GM12878 (cell line): Measurements from ENCODE around the gene SBNO2. TPM values are rescaled to one million over a fixed set of nuclear protein-coding genes. Genes with fewer than 3 reads are reported as not detected.

Experiments used
- ATAC-seq: fragments of 200-7000 bp; cut with Tn5 transposase; 3 replicates; pipeline ENCODE4 v1.9.1; 2020; ENCODE audit warnings: mild to moderate bottlenecking, moderate library complexity
- BruUV-seq: library from RNA; stranded (reverse); fragments of 400-500 nt; replicated peaks from 2 replicates; lab custom pipeline; 2021; lab: Mats Ljungman, UMichigan
- CTCF ChIA-PET: fragments of 300-600 bp; sonication (Branson Sonifier 250); formaldehyde crosslinking; extraction: SDS; loops from one replicate; lab custom pipeline; 2021; ENCODE audit warnings: inconsistent platforms; lab: Yijun Ruan, JAX
- POLR2A ChIA-PET: fragments of 350-600 bp; formaldehyde crosslinking; extraction: SDS; loops from one replicate; lab custom pipeline; 2021; ENCODE audit warnings: inconsistent platforms; lab: Charles Lee
- RAD21 ChIA-PET: fragments of 300-600 bp; sonication (Branson Sonifier 250); formaldehyde crosslinking; loops from one replicate; lab custom pipeline; 2023; ENCODE audit warnings: antibody characterized with exemption; ENCODE audit not compliant: unreplicated experiment; lab: Charles Lee
- SMC1A ChIA-PET: fragments of 300-600 bp; sonication (Branson Sonifier 250); formaldehyde crosslinking; loops from one replicate; lab custom pipeline; 2023; ENCODE audit not compliant: unreplicated experiment, uncharacterized antibody; lab: Charles Lee
- DNase-seq: peaks from one replicate; pipeline ENCODE4 v3.0.0-alpha.2; 2011; ENCODE audit warnings: low read depth, low spot score
- FAIRE-seq: peaks from 3 replicates; lab custom pipeline; 2011; peaks lifted over from hg19 to GRCh38; lab: Jason Lieb, UNC
- H2AFZ ChIP-seq: 2 replicates; pipeline ENCODE4 v1.6.0; 2011; ENCODE audit warnings: low read depth, low read length, control low read depth; ENCODE audit not compliant: control insufficient read depth
- H3K27ac ChIP-seq: 2 replicates; pipeline ENCODE4 v1.5.1; 2011; ENCODE audit warnings: control low read depth; ENCODE audit not compliant: control insufficient read depth, insufficient read depth
- H3K27me3 ChIP-seq, 2 experiments: replicated peaks in 1 of 2; 2 replicates each; pipeline versions ENCODE4 v1.6.0 to v1.6.1; 2011; ENCODE audit warnings: low read length in 1 of 2; ENCODE audit not compliant: control insufficient read depth in 2 of 2, insufficient read depth in 2 of 2
- H3K36me3 ChIP-seq, 2 experiments: 2 replicates each; pipeline ENCODE4 v1.5.1; 2011; ENCODE audit warnings: low read length in 1 of 2; ENCODE audit not compliant: control insufficient read depth in 2 of 2, insufficient read depth in 2 of 2
- H3K4me1 ChIP-seq: 2 replicates; pipeline ENCODE4 v1.6.1; 2011; ENCODE audit warnings: mild to moderate bottlenecking, low read length, moderate library complexity, mixed read lengths; ENCODE audit not compliant: control insufficient read depth, insufficient read depth
- H3K4me2 ChIP-seq: 2 replicates; pipeline ENCODE4 v1.6.0; 2011; ENCODE audit warnings: control low read depth; ENCODE audit not compliant: control insufficient read depth, insufficient read depth
- H3K4me3 ChIP-seq: fragments of 200-600 bp; sonication (generic); 2 replicates; pipeline ENCODE4 v1.5.1; 2016
- H3K79me2 ChIP-seq: 2 replicates; pipeline ENCODE4 v1.6.0; 2011; ENCODE audit warnings: low read length; ENCODE audit not compliant: control insufficient read depth, insufficient read depth
- H3K9ac ChIP-seq: 2 replicates; pipeline ENCODE4 v1.8.0; 2011; ENCODE audit warnings: low read length, control low read depth, mixed read lengths; ENCODE audit not compliant: control insufficient read depth, insufficient read depth
- H3K9me3 ChIP-seq: replicated peaks from 3 replicates; pipeline ENCODE4 v1.5.1; 2011; ENCODE audit warnings: mild to moderate bottlenecking, low read length; ENCODE audit not compliant: control insufficient read depth, insufficient read depth
- H4K20me1 ChIP-seq: 2 replicates; pipeline ENCODE4 v1.6.0; 2011; ENCODE audit not compliant: control insufficient read depth, insufficient read depth
- EED ChIP-seq: sonication (generic); IDR thresholded peaks from 2 replicates; pipeline ENCODE4 v1.6.1; 2016; ENCODE audit warnings: antibody characterized with exemption, low read depth
- EZH2 ChIP-seq: IDR thresholded peaks from 2 replicates; pipeline ENCODE4 v1.6.1; 2012; ENCODE audit warnings: low read depth, mild to moderate bottlenecking, control low read depth, inconsistent platforms, low read length, borderline replicate concordance; ENCODE audit not compliant: control insufficient read depth
- JUND ChIP-seq: IDR thresholded peaks from 2 replicates; pipeline ENCODE4 v1.6.1; 2012; ENCODE audit warnings: low read depth, mild to moderate bottlenecking, low read length, improper control_type of control experiment, moderate library complexity
- NBN ChIP-seq: fragments of 450-650 bp; IDR thresholded peaks from 2 replicates; pipeline ENCODE4 v1.6.1; 2016
- RB1 ChIP-seq: fragments of 450-650 bp; formaldehyde crosslinking; IDR thresholded peaks from 2 replicates; pipeline ENCODE4 v1.6.1; 2017; ENCODE audit warnings: mild to moderate bottlenecking, borderline replicate concordance
- SIX5 ChIP-seq: IDR thresholded peaks from 2 replicates; pipeline ENCODE4 v1.6.1; 2011; ENCODE audit warnings: mild to moderate bottlenecking, low read depth, low read length, moderate library complexity; ENCODE audit not compliant: severe bottlenecking
- SMAD1 ChIP-seq: fragments of 450-650 bp; IDR thresholded peaks from 2 replicates; pipeline ENCODE4 v1.6.1; 2018; ENCODE audit warnings: mild to moderate bottlenecking, low read depth; ENCODE audit not compliant: partially characterized antibody
- ZBED1 ChIP-seq: IDR thresholded peaks from 2 replicates; pipeline ENCODE4 v1.6.1; 2016; ENCODE audit warnings: borderline replicate concordance
- ZNF24 ChIP-seq: fragments of 450-650 bp; IDR thresholded peaks from 2 replicates; pipeline ENCODE4 v1.6.1; 2017; ENCODE audit warnings: antibody characterized with exemption, mild to moderate bottlenecking
- WGBS: methylation state at CpG from one replicate; pipeline ENCODE4 v1.1.6; 2016; ENCODE audit warnings: low lambda C conversion rate; ENCODE audit not compliant: insufficient replicate concordance, insufficient coverage; ENCODE audit errors: missing lambda C conversion rate; 5-methylcytosine and 5-hydroxymethylcytosine counted together
- in situ Hi-C: fragments of 300-500 bp; cut with MboI; formaldehyde crosslinking; loops from 9 replicates; pipeline ENCODE4 v1.14.3; 2018; ENCODE audit warnings: mixed read lengths
- intact Hi-C: fragments of 100-400 bp; cut with micrococcal nuclease; formaldehyde crosslinking; loops from one replicate; pipeline ENCODE4 v1.14.2; 2022; ENCODE audit not compliant: unreplicated experiment
- polyA plus RNA-seq, 11 experiments: library from polyadenylated mRNA; depleted of rRNA in 4 of 11; unstranded in 6 of 11; stranded (reverse) in 5 of 11; fragments of >200 nt; fragmentation: Nextera tagmentation in 4 of 11; fragmentation: Illumina TruSeq in 1 of 11; extraction: Ambion mirVana in 4 of 11; extraction: Trizol in 1 of 11; gene quantifications; 1 replicate in 1 of 11; 2 replicates in 10 of 11; pipeline versions ENCODE4 v1.2.1 to v1.2.3, GENCODE V29; 2011 to 2016; ENCODE audit warnings: inconsistent platforms in 2 of 11, missing spikeins in 2 of 11, low read depth in 1 of 11
- total RNA-seq, 4 experiments: library from RNA; depleted of rRNA in 3 of 4; stranded (reverse); fragments of >200 nt in 3 of 4; fragmentation: Illumina TruSeq in 1 of 4; extraction: Trizol in 1 of 4; gene quantifications; 2 replicates each; pipeline versions ENCODE4 v1.2.1 to v1.2.3, GENCODE V29; 2013 to 2021
- TF ChIP-seq, protein P1 (sequence below): IDR thresholded peaks from 2 replicates; pipeline ENCODE4 v1.6.1; 2012; ENCODE audit warnings: low read depth, low read length, improper control_type of control experiment
- TF ChIP-seq, protein P2 (sequence below): fragments of 450-650 bp; IDR thresholded peaks from 2 replicates; pipeline ENCODE4 v1.6.1; 2017; ENCODE audit warnings: low read depth, mild to moderate bottlenecking, moderate library complexity

Gene SBNO2
- total and polyA plus RNA-seq, 10 of the 15 experiments (the other 5 are each of a cell fraction or from before 2014, with no cell fraction given), result 0.08 to 44.6 (median 5.4) TPM

DNA sequence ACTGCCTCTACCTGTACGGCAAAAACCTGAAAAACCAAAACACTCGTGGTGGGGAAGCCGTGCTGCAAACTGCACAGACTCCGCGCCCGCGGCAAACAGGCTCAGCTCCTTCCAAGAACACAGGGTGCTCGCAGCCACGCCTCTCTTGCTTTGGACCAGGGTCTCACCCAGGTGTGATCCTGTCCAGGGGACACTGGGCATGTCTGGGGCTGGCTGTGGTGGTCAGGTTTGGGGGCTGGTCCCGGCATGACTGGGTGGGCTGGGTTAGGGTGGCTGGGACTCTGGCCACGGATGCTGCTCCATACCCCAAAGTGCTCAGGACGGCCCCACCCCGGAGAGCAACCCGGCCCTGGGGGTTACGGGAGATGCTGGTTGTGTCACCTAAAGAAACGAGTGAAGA, 56.4 kb downstream of the SBNO2 start:
- no peak for ATAC-seq
- Histone ChIP-seq H4K20me1 (no peaks in the 10 kb centered on the region), H3K4me2 (no peak overlapping the region), H3K79me2 (no peaks in the 10 kb centered on the region), H2AFZ (no peak overlapping the region), H3K9me3 (no peaks in the 10 kb centered on the region), H3K4me3 (no peak overlapping the region), H3K36me3 (peaks cover 0 to 35% of the 10 kb centered on the region in 2 experiments; a peak in 3 of 4 replicates), H3K27me3 (no peaks in the 10 kb centered on the region), H3K9ac (no peak overlapping the region), H3K27ac (no peak overlapping the region), H3K4me1 (0 out of 2 replicates have a peak, but pooled peaks cover 3% of the 10 kb centered on the region)
- intact Hi-C loops, result no loop called here
- in situ Hi-C loops, result no loop called here
- DNase-seq, result no peak
- ChIA-PET RAD21 (no interaction called here), POLR2A (no interaction called here), SMC1A (no interaction called here), CTCF (no interaction called here)
- no TSS peak for BruUV-seq
- WGBS, result 89% methylated on average over 16 of the region's 16 CpGs
- TF ChIP-seq ZNF24 (no peak), EED (no peak), EZH2 (no peak), JUND (no peak), NBN (no peak), SMAD1 (no peak), ZBED1 (no peak), SIX5 (no peak), RB1 (no peak)
- TF ChIP-seq, protein P1, sequence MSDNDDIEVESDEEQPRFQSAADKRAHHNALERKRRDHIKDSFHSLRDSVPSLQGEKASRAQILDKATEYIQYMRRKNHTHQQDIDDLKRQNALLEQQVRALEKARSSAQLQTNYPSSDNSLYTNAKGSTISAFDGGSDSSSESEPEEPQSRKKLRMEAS, result no peak
- TF ChIP-seq, protein P2, sequence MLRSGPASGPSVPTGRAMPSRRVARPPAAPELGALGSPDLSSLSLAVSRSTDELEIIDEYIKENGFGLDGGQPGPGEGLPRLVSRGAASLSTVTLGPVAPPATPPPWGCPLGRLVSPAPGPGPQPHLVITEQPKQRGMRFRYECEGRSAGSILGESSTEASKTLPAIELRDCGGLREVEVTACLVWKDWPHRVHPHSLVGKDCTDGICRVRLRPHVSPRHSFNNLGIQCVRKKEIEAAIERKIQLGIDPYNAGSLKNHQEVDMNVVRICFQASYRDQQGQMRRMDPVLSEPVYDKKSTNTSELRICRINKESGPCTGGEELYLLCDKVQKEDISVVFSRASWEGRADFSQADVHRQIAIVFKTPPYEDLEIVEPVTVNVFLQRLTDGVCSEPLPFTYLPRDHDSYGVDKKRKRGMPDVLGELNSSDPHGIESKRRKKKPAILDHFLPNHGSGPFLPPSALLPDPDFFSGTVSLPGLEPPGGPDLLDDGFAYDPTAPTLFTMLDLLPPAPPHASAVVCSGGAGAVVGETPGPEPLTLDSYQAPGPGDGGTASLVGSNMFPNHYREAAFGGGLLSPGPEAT, result no peak
- no peak for FAIRE-seq
